NCI-H1092 (cell line): ENCODE data around the gene PALB2.
"Not testable (repeated sequence)": the region's sequence is repeated elsewhere in the genome, so short reads cannot be mapped to it uniquely, and the experiment has no call there.

Source experiments
- DNase-seq: peaks from one replicate; lab custom pipeline; 2025; lab: John Stamatoyannopoulos, UW

PALB2 gene

DNA sequence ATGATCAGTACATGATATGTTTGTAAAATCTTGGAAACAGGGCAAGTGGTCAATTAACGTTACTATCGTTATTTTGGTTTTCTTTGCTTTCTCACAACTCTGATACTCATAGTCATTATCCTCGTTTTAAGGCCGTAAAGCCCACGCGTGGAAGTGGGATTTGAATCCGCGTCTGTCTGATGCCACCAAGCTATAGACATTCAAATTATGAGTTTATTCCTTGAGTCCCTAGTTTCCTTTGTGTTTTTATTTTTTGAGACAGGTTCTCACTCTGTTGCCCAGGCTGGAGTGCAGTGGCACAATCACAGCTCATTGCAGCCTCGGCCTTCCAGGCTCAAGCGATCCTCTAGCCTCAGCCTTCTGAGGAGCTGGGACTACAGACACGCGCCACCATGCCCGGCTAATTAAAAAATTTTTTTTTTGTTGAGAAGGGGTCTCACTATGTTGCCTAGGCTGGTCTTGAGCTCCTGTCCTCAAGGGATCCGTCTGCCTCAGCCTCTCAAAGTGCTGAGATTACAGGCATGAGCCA lies 1.2 kb upstream of the PALB2 start:
- no peak for DNase-seq

- no peak for DNase-seq
These were observed 537 bp downstream of the PALB2 start for GRCh38 chr16:23640615-23640930.

GRCh38 chr16:23635958-23636357 lies 5.2 kb downstream of the PALB2 start:
- DNase-seq = no peak

GRCh38 chr16:23634461-23635036 lies 6.6 kb downstream of the PALB2 start:
- DNase-seq = no peak

GRCh38 chr16:23631874-23632273 lies 9.2 kb downstream of the PALB2 start:
- not testable (repeated sequence) for DNase-seq

- DNase-seq = no peak
These were observed 11.6 kb downstream of the PALB2 start for GRCh38 chr16:23629516-23629915.

- DNase-seq = no peak
These were observed 17.0 kb downstream of the PALB2 start for GRCh38 chr16:23624092-23624491.

DNA sequence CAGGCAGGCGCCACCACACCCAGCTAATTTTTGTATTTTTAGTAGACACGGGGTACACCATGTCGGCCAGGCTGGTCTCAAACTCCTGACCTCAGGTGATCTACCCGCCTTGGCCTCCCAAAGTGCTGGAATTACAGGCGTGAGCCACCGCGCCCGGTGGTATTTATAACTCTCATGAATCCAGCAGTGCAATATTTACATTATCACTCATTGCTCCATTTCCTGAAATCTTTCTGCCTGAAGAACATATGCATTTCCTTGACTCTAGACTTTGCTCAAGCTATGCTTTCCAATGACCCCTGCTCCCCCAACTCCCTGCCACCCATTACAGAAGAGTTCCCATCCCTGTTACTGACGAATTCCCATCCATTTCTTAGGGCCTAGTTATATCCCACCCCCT lies 25.3 kb downstream of the PALB2 start:
- DNase-seq = no peak

DNA sequence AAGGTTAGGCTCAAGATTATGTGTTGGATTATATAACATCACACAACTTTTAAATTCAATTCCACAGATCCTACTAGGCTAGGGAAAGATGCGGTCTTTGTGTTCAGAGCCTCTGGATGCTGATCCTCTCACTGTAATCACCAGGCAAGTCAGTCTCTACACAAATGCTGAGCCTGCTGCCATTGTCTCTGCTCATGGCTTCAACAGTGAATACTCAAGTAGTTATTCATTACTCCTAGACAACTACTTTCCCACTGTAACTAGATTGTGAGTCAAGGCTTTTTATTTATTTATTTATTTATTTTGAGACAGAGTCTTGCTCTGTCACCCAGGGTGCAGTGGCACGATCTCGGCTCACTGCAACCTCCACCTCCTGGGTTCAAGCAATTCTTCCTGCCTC lies 29.2 kb downstream of the PALB2 start:
- DNase-seq = no peak

DNA sequence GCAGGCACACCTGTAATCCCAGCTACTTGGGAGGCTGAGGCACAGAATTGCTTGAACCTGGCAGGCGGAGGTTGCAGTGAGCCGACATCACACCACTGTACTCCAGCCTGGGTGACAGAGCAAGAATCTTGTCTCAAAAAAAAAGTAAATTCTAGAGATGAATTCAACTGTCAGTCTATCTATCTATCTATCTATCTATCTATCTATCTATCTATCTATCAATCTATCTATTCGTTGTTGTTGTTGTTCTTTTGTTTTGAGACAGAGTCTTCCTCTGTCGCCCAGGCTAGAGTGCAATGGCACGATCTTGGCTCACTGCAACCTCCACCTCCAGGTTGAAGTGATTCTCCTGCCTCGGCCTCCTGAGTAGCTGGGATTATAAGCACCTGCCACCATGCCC lies 30.2 kb downstream of the PALB2 start:
- not testable (repeated sequence) for DNase-seq

GRCh38 chr16:23609929-23610328 lies 31.2 kb downstream of the PALB2 start:
- no peak for DNase-seq

DNA sequence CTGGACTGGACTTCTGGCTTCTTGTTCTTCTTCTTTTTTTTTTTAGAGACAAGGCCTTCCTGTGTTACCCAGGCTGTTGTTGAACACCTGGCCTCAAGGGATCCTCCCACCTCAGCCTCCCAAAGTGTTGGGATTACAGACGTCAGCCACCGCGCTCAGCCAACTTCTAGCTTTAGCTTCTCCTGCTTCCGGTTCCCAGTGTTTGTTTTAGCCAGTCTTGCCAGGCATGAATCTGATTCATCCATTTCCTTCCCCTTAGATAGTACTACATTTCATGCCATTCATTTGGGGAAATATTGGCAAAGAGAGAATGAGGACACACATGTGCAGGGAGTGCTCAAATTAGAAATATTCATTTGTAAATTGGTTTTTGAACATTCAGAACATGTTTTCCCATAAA lies 32.9 kb downstream of the PALB2 start:
- no peak for DNase-seq

GRCh38 chr16:23607726-23608125 lies 33.4 kb downstream of the PALB2 start:
- DNase-seq = no peak

DNA sequence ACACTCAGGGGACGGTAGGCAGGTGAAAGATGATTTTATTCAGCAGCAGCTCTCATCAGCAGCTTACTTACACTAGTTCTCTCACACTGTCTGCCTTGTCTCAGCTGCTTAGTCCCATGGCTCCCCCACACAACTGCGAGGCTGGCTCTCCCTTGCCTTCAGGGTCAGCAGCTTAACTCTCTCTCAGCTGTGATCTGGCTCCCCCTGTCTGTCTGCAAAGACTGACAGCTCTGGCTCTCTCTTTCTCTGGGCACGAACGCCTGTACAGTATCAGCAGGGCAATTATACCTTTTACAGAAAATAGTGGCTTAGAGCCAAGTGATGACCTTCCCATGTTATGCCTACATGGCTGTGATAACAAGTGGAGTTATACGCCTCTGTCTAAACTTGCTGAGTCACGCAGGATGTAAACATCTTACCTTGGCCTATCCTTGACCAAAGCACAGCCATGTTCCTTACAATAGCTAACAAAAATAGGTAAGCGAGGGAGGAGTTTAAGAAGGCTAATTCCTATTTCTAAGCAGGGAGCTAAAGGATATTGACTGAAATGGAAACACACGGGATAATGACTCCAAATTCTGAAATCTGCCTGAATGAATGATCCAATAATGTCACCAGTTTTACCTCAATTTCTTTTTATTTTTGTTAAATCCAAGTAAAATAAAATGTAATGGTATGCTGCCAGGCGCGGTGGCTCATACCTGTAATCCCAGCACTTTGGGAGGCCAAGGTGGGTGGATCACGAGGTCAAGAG lies 43.9 kb downstream of the PALB2 start:
- DNase-seq = no peak

- peak; percentile 83 for DNase-seq
These were observed 45.0 kb downstream of the PALB2 start, which contains the start of gene NDUFAB1 for GRCh38 chr16:23595951-23596720. Gene NDUFAB1, minus strand, starts transcription at chr16:23596316. Its CDS starts 26 bp downstream, at chr16:23596290.

GRCh38 chr16:23595246-23595950 lies 45.7 kb downstream of the PALB2 start:
- no peak for DNase-seq

DNA sequence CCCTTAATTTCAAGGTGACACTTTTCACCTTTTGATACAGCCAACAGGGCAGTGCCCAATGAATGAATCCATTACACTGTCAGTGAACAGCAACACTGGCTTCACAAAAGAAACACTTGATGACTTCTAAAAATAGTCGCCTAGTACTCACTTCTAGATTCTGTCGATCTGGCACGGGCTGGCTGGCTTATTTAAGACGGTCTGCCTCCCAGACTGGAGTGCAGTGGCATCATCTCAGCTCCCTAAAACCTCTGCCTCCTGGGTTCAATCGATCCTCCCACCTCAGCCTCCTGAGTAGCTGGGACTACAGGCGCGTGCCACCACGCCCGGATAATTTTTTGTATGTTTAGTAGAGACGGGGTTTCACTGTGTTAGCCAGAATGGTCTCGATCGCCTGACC lies 46.9 kb downstream of the PALB2 start:
- no peak for DNase-seq

DNA sequence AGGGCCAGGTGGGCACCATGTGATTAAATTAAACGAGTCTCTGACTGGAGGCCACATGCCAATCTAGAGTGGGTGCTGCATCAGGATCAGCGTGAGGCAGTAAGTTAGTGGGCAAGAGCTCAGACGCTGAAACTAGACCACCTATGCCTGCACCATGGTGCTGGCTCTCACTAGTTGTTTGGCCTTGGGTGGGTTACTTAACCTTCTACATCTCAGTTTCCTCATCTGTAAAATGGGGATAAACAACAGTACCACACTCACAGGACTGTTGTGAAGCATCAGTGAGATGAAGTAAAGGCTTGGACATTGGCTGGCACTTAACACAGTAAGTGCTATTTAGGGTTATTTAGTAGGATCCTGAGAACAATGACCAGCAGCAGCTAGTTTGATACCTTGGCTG lies 50.9 kb downstream of the PALB2 start:
- no peak for DNase-seq

DNA sequence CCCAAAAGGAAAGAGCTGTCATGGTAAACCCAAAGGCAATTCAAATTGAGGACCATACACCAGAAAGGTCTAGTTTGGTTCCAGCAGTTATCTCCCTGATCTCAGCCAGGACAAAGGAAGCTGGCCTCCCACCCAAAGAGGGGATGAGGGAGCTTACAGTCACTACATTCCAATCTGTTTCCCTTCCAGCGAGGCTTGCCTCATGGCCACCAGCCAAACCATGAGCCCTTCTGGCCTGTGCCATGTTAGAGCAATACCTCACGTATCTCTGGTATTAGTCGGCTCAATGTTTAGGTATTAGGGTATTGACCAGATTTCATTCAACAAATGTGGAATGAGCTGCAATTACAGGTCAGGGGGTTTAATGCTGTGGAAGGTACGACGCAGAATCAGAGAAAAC lies 53.4 kb downstream of the PALB2 start:
- no peak for DNase-seq

DNA sequence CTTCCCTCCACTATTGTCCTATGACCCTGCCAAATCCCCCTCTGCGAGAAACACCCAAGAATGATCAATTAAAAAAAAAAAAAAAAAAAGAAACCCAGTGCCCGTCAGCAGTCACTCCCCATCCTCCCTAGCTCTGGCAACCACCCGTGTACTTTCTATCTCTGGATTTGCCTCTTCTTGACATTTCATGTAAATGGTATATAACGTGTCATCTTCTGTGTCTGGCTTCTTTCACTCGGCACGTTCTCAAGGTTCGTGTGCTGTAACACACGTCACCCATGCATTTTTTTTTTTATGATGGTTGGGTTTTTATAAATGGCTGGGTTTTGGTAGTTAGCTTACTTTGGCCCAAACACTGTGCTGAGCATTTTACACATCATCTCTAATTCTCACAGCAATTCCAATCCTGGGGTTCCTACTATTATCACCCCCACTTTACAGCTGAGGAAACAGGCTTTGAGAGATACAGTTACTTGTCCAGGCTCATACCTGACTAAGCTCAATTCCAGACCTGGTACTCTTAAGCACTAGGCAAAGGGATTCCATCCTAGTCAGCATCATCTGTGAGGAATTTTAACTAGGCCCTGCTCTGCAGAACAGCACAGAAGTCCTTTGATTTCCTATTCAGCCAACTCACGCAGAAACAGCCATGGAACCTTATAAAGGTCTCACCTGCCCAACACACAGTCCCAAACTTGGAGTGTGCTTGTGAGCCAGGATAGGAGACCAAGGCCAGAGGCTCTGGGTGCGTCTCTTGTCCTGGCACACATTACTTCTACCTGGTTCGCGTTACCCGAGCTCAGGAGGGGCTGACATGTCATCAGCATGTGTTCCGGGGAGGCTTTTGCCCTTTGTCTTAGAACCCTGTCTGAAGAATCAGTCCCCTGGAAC lies 56.7 kb downstream of the PALB2 start:
- DNase-seq = no peak

DNA sequence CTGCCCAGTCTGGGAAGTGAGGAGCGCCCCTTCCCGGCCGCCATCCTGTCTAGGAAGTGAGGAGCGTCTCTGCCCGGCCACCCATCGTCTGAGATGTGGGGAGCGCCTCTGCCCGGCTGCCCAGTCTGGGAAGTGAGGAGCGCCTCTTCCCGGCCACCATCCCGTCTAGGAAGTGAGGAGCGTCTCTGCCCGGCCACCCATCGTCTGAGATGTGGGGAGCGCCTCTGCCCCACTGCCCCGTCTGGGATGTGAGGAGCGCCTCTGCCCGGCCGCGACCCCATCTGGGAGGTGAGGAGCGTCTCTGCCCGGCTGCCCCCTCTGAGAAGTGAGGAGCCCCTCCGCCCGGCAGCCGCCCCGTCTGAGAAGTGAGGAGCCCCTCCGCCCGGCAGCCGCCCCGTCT lies 57.8 kb downstream of the PALB2 start:
- DNase-seq = not testable (repeated sequence)
